ENCODE results near the gene SPRR5.

The SPRR5 gene

DNA sequence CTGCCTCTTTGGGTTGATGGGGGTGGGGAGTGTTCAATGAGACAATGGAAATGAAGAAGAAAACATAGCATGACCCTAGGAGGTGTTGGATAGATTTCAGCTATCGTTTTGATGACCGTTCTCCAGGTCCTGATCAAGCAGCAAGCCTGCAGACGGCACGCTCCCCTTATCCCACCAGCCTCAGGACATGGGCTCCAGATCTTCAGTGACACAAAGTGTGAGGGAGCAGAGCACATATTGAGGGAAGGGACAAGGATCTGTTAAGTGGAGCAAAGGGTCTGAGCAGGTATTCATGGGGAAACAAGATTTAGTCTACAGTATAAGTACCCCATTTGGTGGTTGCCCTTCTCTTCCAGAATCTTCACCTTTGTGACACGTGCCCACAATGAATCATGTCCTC, 4.7 kb downstream of the SPRR5 start:
- no peak for DNase-seq

- DNase-seq = no peak
Measured at GRCh38 chr1:152953761-152954160, 6.8 kb downstream of the SPRR5 start.

DNA sequence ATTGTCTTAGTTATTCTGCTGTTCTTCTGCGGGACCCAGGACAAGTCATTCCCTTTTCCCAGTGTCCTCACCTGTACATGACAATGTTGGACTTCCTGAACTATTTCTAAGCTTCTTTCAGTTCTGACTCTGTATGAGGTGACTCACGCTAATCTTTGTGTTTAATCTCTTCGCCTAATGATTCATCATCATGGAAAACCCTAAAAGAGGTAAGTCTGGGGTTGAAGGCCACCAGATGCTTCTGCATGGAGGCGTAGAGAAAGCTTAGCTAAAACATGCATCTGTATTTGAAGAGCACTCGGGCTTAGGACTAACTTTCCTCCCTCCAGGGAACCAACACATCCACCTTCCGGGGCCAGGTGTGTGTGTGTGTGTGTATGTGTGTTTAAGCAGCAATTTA, 7.4 kb downstream of the SPRR5 start:
- DNase-seq = no peak

GRCh38 chr1:152957561-152957960, 10.6 kb downstream of the SPRR5 start:
- DNase-seq = no peak

- no peak for DNase-seq
Measured at GRCh38 chr1:152959273-152959672, 12.3 kb downstream of the SPRR5 start.

DNA sequence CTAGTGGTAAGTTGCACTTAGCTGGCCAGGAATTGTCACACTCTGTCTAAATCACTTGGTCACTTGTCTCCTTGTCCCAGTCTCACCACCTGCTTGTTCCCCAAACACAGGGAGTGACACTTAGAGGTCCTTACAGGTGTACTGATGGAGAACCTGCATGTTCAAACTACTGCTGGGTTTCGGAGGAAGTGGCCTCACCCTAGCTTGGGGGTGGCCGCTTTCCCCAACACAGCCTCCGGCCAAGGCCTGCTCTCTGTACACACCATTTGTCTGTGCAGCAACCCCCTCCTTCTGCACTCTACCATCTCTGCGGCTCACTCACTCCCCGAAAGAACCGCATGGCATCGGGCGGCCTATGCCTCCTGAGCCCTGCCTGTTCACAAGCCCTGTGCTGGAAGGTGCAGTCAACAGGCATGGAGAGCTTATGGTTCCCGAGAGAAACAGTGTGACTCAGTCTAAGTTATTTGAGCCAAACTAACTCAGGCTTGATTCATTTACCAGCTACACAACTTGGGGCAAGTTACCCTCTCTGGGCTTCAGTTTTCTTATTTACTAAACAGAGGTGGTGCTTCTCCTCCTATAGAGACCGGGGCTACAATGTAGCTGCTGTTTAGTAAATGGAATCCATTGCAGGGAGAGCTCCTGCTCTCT, 12.9 kb downstream of the SPRR5 start:
- DNase-seq = no peak

DNA sequence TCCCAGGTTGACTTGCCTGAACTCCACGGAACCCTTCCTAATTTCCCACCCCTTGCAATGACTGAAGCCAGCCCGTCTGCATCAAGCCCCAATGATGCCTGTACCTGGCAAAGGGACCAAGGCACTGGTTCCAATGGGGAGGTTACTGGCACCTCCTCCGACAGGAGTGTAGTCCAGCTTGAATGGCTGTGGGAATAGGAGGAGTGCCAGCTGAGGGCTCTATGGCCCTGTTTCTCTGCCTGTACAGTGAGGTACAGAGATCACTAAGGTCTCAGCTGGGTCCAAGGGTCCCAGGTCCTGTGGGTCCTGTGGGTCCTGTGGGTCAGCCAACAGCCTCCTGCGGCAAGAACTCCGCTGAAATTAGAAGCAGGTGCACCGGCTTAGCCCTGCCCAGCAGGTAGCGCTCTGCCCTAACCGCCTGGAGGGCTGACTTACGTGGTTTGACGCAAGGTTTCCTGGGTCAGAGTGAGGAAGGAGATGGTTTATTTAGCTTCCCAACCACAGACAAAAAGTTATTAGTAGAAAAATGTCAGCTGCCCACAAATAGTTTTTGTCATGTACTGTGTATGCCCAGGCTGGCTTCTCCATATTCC, 13.5 kb downstream of the SPRR5 start:
- no peak for DNase-seq

GRCh38 chr1:152961226-152961891, 14.4 kb downstream of the SPRR5 start:
- no peak for DNase-seq

GRCh38 chr1:152962876-152963415, 15.9 kb downstream of the SPRR5 start:
- no peak for DNase-seq

- DNase-seq = no peak
Measured at GRCh38 chr1:152964536-152964935, 17.5 kb downstream of the SPRR5 start.

DNA sequence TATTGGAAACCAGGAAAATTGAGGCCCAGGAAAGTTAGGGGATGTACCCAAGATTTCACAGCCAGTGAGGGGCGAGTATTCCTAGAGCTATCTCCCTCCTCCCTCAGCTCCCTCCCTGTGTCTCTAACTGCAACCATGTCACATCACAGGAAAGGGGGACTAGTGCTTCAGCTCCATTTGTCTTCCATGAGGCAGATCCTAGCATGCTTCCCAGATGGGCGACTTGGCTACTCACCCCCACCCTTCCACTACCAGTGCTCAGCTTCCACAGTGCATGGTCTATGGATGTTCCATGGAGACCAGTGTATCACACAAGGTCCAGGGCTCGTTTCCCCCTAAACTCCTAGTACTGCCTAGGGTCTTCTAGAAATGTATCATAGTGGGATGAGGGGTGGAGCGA, 18.8 kb downstream of the SPRR5 start:
- no peak for DNase-seq

DNA sequence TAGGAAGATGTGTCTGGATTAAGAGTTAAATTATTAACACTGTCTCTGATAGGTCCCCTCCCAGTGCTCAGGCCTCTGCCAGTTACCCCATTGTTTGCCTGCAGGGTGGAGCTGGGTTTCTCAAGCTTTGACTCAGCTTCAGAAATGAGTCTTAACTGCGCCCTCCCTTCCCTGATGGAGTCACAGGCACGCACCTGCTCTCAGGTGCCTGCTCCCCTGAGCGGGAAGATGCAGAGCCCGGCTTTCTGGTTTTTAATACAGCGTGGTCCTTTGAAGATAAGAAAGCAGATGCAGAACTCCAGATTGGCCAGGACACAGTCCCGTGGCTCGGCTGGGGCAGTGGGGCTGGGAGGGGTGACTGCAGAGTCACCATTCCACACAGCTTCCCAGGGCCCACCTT, 20.2 kb downstream of the SPRR5 start:
- DNase-seq = no peak

DNA sequence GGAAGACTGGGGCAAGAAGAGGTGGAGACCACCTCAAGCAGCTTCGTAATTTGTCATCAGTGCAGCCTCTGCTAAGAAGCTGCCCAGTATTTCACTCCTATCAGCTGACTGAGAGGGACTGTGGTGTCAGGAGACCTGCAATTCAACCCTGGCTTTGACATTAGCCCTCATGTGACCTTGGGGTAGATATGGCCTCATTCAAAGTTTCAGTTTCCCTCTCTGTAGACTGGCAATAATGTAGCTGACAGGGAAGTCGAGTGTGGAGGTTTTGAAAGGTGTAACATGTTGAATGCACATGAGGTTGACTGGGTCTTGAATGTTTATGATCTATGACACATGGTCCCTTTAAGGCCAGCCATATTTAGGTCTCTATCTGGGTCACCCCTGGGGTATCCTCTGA, 21.2 kb downstream of the SPRR5 start:
- DNase-seq = no peak

- no peak for DNase-seq
Measured at GRCh38 chr1:152969036-152969435, 22.0 kb downstream of the SPRR5 start.

- no peak for DNase-seq
Measured at GRCh38 chr1:152970495-152970894, 23.5 kb downstream of the SPRR5 start, which contains the start of gene SPRR4. TSS of gene SPRR4 (plus strand) at chr1:152970648. CDS start at chr1:152971891, 1,243 bp downstream.

DNA sequence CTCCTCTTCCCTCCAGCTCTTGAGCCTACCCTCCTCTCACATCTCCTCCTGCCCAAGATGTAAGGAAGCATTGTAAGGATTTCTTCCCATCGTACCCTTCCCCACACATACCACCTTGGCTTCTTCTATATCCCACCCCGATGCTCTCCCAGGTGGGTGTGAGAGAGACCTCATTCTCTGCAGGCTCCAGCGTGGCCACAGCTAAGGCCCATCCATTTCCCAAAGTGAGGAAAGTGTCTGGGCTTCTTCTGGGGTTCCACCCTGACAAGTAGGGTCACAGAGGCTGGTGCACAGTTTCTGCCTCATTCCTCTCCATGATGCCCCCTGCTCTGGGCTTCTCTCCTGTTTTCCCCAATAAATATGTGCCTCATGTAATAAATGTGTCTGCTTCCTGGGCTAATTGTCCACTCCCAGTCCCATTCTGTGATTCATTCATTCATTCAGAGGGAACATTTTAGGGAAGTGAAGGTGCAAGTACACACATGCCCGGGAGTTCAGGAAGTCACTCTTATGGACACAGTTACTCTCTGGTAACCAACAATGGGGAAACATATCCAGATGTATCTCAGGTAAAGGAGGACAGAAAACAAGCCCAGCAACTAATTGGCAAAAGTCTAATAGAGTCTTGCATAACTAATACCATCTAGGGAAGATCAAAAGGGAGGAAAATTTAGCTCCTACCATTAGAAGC, 25.3 kb downstream of the SPRR5 start:
- no peak for DNase-seq

DNA sequence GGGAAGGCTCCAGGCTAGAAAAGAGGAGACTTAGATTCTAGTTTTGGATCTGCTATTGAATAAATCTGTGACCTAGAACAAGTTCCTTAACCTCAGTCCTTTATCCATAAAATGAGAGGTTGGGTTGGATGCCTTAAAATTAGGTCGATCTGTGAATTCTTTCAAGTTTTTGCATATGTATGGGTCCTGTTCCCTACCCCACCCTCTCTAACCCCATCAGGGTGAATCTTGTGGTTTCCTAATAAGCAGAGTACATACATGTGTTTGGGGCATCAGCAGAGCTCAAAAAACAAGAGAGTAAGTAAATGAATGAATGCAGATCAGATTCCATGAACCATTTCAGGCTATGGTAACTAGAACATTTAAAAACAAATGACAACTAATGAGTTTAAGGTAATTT, 29.7 kb downstream of the SPRR5 start:
- DNase-seq = no peak

DNA sequence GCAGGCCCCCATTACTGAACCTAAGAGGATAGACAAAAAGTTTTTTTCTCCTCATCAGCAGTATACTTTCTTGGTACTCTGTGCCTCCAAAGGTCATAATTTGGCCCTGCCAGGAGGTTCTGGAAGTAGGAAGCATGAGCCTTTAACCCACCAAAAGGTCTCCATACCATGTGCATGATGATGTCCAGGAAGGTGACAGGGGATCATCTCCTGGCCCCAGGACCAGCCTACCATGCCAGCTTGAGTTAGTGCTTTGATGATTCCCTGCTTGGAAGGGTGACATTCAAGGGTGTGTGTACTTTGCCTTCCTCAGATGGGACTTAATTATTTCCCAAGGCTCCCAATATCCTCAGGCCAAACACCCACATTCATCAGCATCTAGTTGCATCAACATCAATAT, 30.6 kb downstream of the SPRR5 start:
- no peak for DNase-seq

DNA sequence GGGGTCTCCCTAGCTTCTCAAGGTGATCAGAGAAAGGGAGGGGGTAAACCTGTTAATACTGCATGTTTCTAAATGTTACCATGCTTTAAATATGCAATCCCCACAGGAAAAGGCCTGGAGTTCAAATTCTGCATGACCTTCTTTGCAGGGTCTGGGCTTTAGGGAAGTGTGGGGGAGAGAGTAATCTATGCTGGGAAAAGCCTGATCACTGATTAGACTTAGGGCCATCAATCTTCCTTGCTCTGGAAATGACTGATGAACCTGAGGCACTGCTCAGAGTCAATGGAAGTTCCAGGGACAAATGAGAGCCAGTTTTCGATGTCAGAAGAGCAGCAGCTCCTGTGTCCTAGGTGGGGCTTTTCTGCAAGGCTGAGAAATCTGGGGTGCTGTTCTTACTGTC, 33.7 kb downstream of the SPRR5 start:
- no peak for DNase-seq

DNA sequence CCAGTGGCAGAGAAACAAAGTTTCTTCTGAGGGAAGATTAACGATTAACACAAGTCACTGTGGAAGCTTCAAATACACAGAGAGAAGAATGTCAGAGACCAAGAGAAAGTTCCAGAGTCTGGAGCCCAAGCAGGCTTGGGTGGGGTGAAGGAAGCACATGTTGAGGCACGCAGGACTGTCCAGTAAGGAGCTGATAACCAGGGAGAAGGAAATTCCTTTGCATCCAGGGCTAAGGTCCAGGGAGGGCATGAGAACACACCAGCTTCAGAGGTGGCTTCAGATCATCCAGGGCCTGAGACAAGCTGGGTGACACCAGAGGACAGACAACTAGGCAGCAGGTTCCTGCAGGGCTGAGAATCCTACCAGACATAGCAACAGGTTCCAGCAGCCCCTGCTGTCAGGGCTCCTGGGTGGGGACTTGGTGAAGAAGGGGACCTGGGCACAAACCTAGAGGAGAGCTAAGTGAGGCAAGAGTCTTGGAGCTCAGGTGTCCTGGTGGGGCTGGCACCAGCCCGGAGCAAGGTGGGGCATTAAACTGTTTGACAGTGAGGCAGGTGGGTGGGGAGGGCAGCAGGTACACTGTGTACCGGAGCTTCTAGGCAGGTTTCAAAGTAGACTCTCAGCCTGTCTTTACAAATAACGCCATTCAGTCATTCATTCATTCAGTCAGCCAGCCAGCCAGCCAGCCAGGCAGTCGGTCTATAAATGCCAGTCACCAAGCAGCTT, 34.3 kb downstream of the SPRR5 start:
- DNase-seq = no peak

DNA sequence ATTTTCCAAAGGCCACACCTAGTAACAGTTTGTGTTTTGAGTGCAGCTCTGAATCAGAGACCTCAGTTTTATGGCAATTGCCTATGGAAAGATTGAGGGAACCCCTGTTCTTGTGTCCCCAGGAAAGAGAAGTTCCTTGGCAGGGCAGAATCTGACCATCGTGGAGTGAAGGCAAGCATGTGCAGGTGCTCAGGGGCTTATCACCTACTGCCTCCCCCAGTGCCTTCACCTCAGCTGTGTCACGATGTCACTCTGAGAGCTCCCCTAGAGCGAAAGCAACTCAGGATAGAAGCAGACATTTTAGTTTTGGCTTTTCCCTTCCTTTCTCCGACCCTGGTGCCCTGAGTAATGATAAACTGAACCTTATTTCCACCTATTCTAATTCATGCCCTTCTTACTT, 35.1 kb downstream of the SPRR5 start:
- no peak for DNase-seq

GRCh38 chr1:152983234-152983633, 36.2 kb downstream of the SPRR5 start:
- DNase-seq = no peak

DNA sequence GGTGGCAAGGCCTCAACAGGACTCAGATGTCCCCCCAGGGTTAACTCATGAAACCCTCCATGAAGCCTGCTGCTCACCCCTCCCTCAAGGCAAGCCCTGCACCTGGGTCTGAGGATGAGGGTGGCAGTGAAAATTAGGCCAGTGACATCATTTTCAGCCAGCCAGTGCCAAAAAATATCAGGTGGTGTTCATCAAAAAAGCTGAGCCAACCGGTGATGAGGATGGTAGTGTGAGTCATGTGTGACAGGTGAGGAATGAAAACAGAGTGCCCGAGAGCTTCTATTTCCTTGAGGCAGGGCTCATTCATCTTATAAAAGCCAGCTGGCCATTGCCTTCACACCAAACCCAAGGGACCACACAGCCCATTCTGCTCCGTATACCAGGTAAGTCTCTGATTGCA, 36.7 kb downstream of the SPRR5 start, which contains the start of gene SPRR1A:
SPRR1A (plus strand) TSS at position 339 of the 400 bp plus-strand sequence. CDS start 1,150 bp downstream, outside the sequence.
- DNase-seq = no peak

All from activated CD4-positive, alpha-beta T cell treated with anti-CD3 and anti-CD28 coated beads for 4 hours (primary cell).